SK-N-SH (cell line): ENCODE results near the gene PRICKLE2.

ENCODE experiments used
- EP300 ChIP-seq, 2 experiments: IDR thresholded peaks; 2 replicates each; pipeline versions ENCODE4 v1.4.0 to v1.6.1; 2012; ENCODE audit warnings: borderline replicate concordance in 1 of 2, low read depth in 1 of 2, low read length in 1 of 2
- EZH2phosphoT487 ChIP-seq: fragments of 200-600 bp; sonication (generic); IDR thresholded peaks from 2 replicates; pipeline ENCODE4 v1.6.1; 2017; ENCODE audit warnings: low read depth, mixed run types, mild to moderate bottlenecking, antibody characterized with exemption, moderate library complexity, borderline replicate concordance
- FOSL2 ChIP-seq: IDR thresholded peaks from 2 replicates; pipeline ENCODE4 v1.4.0; 2012; ENCODE audit warnings: low read depth, mild to moderate bottlenecking, moderate library complexity, borderline replicate concordance
- POLR2AphosphoS5 ChIP-seq: IDR thresholded peaks from 2 replicates; pipeline ENCODE4 v1.6.1; 2012; ENCODE audit warnings: low read depth, low read length
- RAD21 ChIP-seq: IDR thresholded peaks from 2 replicates; pipeline ENCODE4 v1.6.1; 2012; ENCODE audit warnings: mild to moderate bottlenecking, low read length
- SIN3A ChIP-seq: IDR thresholded peaks from 2 replicates; pipeline ENCODE4 v1.6.1; 2012; ENCODE audit warnings: low read depth, mild to moderate bottlenecking, low read length, moderate library complexity, borderline replicate concordance
- TAF1 ChIP-seq: IDR thresholded peaks from 2 replicates; pipeline ENCODE4 v1.6.1; 2012; ENCODE audit warnings: low read depth, mild to moderate bottlenecking, low read length, moderate library complexity, borderline replicate concordance
- TF ChIP-seq, protein P1 (sequence below): IDR thresholded peaks from 2 replicates; pipeline ENCODE4 v1.6.1; 2012; ENCODE audit warnings: mild to moderate bottlenecking, low read depth, low read length, moderate library complexity
- TF ChIP-seq, protein P2 (sequence below): fragments of 200-600 bp; sonication (generic); IDR thresholded peaks from 2 replicates; pipeline ENCODE4 v1.6.1; 2017; ENCODE audit warnings: antibody characterized with exemption, mild to moderate bottlenecking, moderate library complexity
- TF ChIP-seq, protein P3 (sequence below): IDR thresholded peaks from 2 replicates; pipeline ENCODE4 v1.4.0; 2012; ENCODE audit warnings: low read depth
- TF ChIP-seq, protein P4 (sequence below): IDR thresholded peaks from 2 replicates; pipeline ENCODE4; 2012
- TF ChIP-seq, protein P5 (sequence below): IDR thresholded peaks from 2 replicates; pipeline ENCODE4 v1.4.0; 2012; ENCODE audit warnings: low read depth, borderline replicate concordance

DNA sequence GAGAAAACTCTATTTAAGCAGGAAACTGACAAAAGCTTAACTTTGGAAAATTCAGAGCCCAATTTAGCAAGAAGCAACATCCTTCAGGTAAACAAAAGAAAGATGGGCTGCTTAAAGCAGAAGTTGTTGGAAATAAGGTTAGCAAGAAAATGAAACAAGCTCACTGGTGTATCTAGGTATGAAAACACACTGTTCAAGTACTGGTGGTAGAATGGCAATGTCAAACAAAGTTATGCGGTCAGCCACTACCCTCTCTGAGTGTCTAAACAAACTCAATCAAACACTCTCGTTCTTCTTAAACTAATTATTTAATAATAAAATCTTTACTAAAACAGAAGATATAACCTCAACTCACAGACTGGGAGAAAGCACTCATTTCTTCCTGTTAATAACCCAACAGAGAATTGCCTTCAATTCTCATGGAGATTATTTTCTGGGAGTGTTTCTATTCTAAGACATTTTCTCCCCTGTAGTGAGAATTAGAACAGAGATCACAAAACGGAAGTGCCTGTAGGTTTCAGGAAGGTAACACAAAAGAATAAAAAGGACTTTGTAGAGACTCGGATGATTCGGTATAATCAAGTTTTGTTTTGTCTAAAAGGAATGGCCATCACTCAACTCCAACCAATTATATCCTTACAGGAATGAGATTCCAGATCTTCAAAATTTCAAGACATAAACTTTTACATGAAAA is 28.9 kb downstream of the PRICKLE2 start:
- no peak for TF ChIP-seq EP300 (IDR thresholded peaks at IDR 0.05; ENCODE audit: borderline replicate concordance in 1 of 2, low read depth in 1 of 2, low read length in 1 of 2)
- TF ChIP-seq, protein P1, sequence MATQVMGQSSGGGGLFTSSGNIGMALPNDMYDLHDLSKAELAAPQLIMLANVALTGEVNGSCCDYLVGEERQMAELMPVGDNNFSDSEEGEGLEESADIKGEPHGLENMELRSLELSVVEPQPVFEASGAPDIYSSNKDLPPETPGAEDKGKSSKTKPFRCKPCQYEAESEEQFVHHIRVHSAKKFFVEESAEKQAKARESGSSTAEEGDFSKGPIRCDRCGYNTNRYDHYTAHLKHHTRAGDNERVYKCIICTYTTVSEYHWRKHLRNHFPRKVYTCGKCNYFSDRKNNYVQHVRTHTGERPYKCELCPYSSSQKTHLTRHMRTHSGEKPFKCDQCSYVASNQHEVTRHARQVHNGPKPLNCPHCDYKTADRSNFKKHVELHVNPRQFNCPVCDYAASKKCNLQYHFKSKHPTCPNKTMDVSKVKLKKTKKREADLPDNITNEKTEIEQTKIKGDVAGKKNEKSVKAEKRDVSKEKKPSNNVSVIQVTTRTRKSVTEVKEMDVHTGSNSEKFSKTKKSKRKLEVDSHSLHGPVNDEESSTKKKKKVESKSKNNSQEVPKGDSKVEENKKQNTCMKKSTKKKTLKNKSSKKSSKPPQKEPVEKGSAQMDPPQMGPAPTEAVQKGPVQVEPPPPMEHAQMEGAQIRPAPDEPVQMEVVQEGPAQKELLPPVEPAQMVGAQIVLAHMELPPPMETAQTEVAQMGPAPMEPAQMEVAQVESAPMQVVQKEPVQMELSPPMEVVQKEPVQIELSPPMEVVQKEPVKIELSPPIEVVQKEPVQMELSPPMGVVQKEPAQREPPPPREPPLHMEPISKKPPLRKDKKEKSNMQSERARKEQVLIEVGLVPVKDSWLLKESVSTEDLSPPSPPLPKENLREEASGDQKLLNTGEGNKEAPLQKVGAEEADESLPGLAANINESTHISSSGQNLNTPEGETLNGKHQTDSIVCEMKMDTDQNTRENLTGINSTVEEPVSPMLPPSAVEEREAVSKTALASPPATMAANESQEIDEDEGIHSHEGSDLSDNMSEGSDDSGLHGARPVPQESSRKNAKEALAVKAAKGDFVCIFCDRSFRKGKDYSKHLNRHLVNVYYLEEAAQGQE, result no peak
- TF ChIP-seq, protein P2, sequence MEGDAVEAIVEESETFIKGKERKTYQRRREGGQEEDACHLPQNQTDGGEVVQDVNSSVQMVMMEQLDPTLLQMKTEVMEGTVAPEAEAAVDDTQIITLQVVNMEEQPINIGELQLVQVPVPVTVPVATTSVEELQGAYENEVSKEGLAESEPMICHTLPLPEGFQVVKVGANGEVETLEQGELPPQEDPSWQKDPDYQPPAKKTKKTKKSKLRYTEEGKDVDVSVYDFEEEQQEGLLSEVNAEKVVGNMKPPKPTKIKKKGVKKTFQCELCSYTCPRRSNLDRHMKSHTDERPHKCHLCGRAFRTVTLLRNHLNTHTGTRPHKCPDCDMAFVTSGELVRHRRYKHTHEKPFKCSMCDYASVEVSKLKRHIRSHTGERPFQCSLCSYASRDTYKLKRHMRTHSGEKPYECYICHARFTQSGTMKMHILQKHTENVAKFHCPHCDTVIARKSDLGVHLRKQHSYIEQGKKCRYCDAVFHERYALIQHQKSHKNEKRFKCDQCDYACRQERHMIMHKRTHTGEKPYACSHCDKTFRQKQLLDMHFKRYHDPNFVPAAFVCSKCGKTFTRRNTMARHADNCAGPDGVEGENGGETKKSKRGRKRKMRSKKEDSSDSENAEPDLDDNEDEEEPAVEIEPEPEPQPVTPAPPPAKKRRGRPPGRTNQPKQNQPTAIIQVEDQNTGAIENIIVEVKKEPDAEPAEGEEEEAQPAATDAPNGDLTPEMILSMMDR, result no peak
- TF ChIP-seq TAF1, result no peak
- TF ChIP-seq FOSL2, result no peak
- TF ChIP-seq SIN3A, result no peak
- TF ChIP-seq, protein P3, sequence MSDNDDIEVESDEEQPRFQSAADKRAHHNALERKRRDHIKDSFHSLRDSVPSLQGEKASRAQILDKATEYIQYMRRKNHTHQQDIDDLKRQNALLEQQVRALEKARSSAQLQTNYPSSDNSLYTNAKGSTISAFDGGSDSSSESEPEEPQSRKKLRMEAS, result no peak
- TF ChIP-seq EZH2phosphoT487, result no peak
- TF ChIP-seq RAD21, result no peak
- TF ChIP-seq, protein P4, sequence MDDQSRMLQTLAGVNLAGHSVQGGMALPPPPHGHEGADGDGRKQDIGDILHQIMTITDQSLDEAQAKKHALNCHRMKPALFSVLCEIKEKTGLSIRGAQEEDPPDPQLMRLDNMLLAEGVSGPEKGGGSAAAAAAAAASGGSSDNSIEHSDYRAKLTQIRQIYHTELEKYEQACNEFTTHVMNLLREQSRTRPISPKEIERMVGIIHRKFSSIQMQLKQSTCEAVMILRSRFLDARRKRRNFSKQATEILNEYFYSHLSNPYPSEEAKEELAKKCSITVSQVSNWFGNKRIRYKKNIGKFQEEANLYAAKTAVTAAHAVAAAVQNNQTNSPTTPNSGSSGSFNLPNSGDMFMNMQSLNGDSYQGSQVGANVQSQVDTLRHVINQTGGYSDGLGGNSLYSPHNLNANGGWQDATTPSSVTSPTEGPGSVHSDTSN, result no peak
- TF ChIP-seq, protein P5, sequence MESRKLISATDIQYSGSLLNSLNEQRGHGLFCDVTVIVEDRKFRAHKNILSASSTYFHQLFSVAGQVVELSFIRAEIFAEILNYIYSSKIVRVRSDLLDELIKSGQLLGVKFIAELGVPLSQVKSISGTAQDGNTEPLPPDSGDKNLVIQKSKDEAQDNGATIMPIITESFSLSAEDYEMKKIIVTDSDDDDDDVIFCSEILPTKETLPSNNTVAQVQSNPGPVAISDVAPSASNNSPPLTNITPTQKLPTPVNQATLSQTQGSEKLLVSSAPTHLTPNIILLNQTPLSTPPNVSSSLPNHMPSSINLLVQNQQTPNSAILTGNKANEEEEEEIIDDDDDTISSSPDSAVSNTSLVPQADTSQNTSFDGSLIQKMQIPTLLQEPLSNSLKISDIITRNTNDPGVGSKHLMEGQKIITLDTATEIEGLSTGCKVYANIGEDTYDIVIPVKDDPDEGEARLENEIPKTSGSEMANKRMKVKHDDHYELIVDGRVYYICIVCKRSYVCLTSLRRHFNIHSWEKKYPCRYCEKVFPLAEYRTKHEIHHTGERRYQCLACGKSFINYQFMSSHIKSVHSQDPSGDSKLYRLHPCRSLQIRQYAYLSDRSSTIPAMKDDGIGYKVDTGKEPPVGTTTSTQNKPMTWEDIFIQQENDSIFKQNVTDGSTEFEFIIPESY, result no peak
- TF ChIP-seq POLR2AphosphoS5, result no peak
